ENCODE results near the gene PRPF19.

The PRPF19 gene

GRCh38 chr11:60842668-60843600 is 63.5 kb downstream of the PRPF19 start:
- TF ChIP-seq EZH2phosphoT487 (conservative IDR thresholded peaks at IDR 0.05; ENCODE audit: low read length) (no peak), CTCF (IDR thresholded peaks at IDR 0.05; ENCODE audit: insufficient read depth, low read length, poor library complexity, severe bottlenecking) (no peak)
- Histone ChIP-seq H4K20me1 (ENCODE audit: low read depth, low read length) (no peaks in the 10 kb centered on the region), H3K9me3 (ENCODE audit: insufficient read depth, low read length) (no peaks in the 10 kb centered on the region), H3K9ac (ENCODE audit: low read length) (peak overlapping the region; percentile 86), H3K36me3 (ENCODE audit: low read length) (no peaks in the 10 kb centered on the region), H3F3A (ENCODE audit: insufficient read depth) (no peaks in the 10 kb centered on the region), H3K79me2 (ENCODE audit: insufficient read depth, low read length) (peaks cover 44% of the 10 kb centered on the region), H3K4me2 (ENCODE audit: low read depth, low read length, poor library complexity, severe bottlenecking) (peak overlapping the region; percentile 71), H2AFZ (ENCODE audit: low read depth, low read length, severe bottlenecking) (peak overlapping the region; percentile 43), H3K9me2 (replicated peaks; ENCODE audit: insufficient read depth, low read length) (no peaks in the 10 kb centered on the region), H3K27ac (ENCODE audit: low read depth, low read length) (no peak overlapping the region), H3K4me3 (ENCODE audit: insufficient read depth, low read length, poor library complexity, severe bottlenecking) (peak overlapping the region; percentile 94), H3K27me3 (ENCODE audit: low read length) (no peaks in the 10 kb centered on the region)

- no peaks in the 10 kb centered on the region for H3K9me3 ChIP-seq (ENCODE audit: insufficient read depth, low read length)
- no peak within 1 kb of the TSS for H3K27ac ChIP-seq (ENCODE audit: low read depth, low read length)
- peak within 1 kb of the TSS; percentile 86 for H3K9ac ChIP-seq (ENCODE audit: low read length)
- peak within 1 kb of the TSS; percentile 71 for H3K4me2 ChIP-seq (ENCODE audit: low read depth, low read length, poor library complexity, severe bottlenecking)
- no peaks in the 10 kb centered on the region for H4K20me1 ChIP-seq (ENCODE audit: low read depth, low read length)
- H3K9me2 ChIP-seq (replicated peaks; ENCODE audit: insufficient read depth, low read length), result no peaks in the 10 kb centered on the region
- H3K27me3 ChIP-seq (ENCODE audit: low read length), result no peaks in the 10 kb centered on the region
- H3K36me3 ChIP-seq (ENCODE audit: low read length), result no peaks in the 10 kb centered on the region
- H3K4me3 ChIP-seq (ENCODE audit: insufficient read depth, low read length, poor library complexity, severe bottlenecking), result peak within 1 kb of the TSS; percentile 94
- peak within 1 kb of the TSS; percentile 43 for H2AFZ ChIP-seq (ENCODE audit: low read depth, low read length, severe bottlenecking)
- peaks cover 44% of the 10 kb centered on the region for H3K79me2 ChIP-seq (ENCODE audit: insufficient read depth, low read length)
- TF ChIP-seq CTCF (IDR thresholded peaks at IDR 0.05; ENCODE audit: insufficient read depth, low read length, poor library complexity, severe bottlenecking), result no peak
- TF ChIP-seq EZH2phosphoT487 (conservative IDR thresholded peaks at IDR 0.05; ENCODE audit: low read length), result no peak
- H3F3A ChIP-seq (ENCODE audit: insufficient read depth), result no peaks in the 10 kb centered on the region
Measured at GRCh38 chr11:60841797-60842667, 64.4 kb downstream of the PRPF19 start, which contains the start of gene CCDC86. Gene CCDC86 (plus strand): TSS chr11:60842113. CDS start chr11:60842125, 12 bp downstream.

Data from SU-DHL-6 (cell line).